HCT116 (cell line): ENCODE data around the gene PCMT1. TPM values are rescaled to one million over a fixed set of nuclear protein-coding genes. Genes with fewer than 3 reads are reported as not detected.

ENCODE experiments used
- ATAC-seq: fragments of 200-7000 bp; cut with Tn5 transposase; 2 replicates; pipeline ENCODE4 v1.9.1; 2020; ENCODE audit warnings: mild to moderate bottlenecking, moderate library complexity
- BruUV-seq: library from RNA; stranded (reverse); fragments of 400-500 nt; replicated peaks from 2 replicates; lab custom pipeline; 2021; lab: Mats Ljungman, UMichigan
- CTCF ChIA-PET: fragments of 300-600 bp; sonication (Branson Sonifier 250); formaldehyde crosslinking; loops from one replicate; lab custom pipeline; 2021; ENCODE audit warnings: antibody characterized with exemption; lab: Charles Lee
- POLR2A ChIA-PET: fragments of 300-600, 350-600 bp; sonication (Branson Sonifier 250); formaldehyde crosslinking; loops from one replicate; lab custom pipeline; 2021; ENCODE audit warnings: antibody characterized with exemption; lab: Charles Lee
- RAD21 ChIA-PET, 2 experiments: fragments of 300-600 bp; sonication (Branson Sonifier 250); formaldehyde crosslinking; loops; one replicate each; lab custom pipeline; 2023; ENCODE audit warnings: low total read pairs in 2 of 2; ENCODE audit not compliant: uncharacterized antibody in 2 of 2, unreplicated experiment in 2 of 2, low non-redundant PET in 1 of 2; lab: Charles Lee
- DNase-seq: peaks from one replicate; pipeline ENCODE4 v3.0.0-alpha.2; 2010; ENCODE audit warnings: low read depth, low spot score
- H2AFZ ChIP-seq: fragments of 200-600 bp; shearing (Covaris generic), sonication (generic); 2 replicates; pipeline ENCODE4 v1.6.1; 2017; ENCODE audit warnings: low read depth, mixed run types, mixed read lengths, antibody characterized with exemption, low read length; ENCODE audit not compliant: poor library complexity, severe bottlenecking
- H3K27ac ChIP-seq: 2 replicates; pipeline ENCODE4 v1.5.1; 2012; ENCODE audit warnings: low read depth, low read length
- H3K27me3 ChIP-seq: fragments of 200-600 bp; sonication (generic); 2 replicates; pipeline ENCODE4 v1.6.1; 2016; ENCODE audit warnings: mixed run types, low read length, mixed read lengths; ENCODE audit not compliant: insufficient read depth
- H3K36me3 ChIP-seq, 2 experiments: fragments of 200-500 bp in 1 of 2; fragments of 200-600 bp in 1 of 2; sonication (Bioruptor generic) in 1 of 2; sonication (generic) in 1 of 2; 2 replicates each; pipeline versions ENCODE4 v1.5.1 to v1.6.1; 2014 to 2016; ENCODE audit warnings: low read length in 2 of 2, inconsistent platforms in 1 of 2, mixed read lengths in 1 of 2, mixed run types in 1 of 2; ENCODE audit not compliant: insufficient read depth in 2 of 2, control insufficient read depth in 1 of 2
- H3K4me1 ChIP-seq, 2 experiments: fragments of 200-600 bp in 1 of 2; sonication (generic) in 1 of 2; 2 replicates each; pipeline versions ENCODE4 v1.5.1 to v1.6.1; 2012 to 2017; ENCODE audit warnings: low read length in 2 of 2, inconsistent platforms in 1 of 2, mild to moderate bottlenecking in 1 of 2, mixed read lengths in 1 of 2, mixed run types in 1 of 2, moderate library complexity in 1 of 2; ENCODE audit not compliant: insufficient read depth in 2 of 2, control insufficient read depth in 1 of 2
- H3K4me2 ChIP-seq: fragments of 200-600 bp; sonication (generic); 2 replicates; pipeline ENCODE4 v1.6.1; 2017; ENCODE audit warnings: mixed run types, low read length, mixed read lengths
- H3K4me3 ChIP-seq, 2 experiments: fragments of 200-600 bp in 1 of 2; sonication (generic) in 1 of 2; replicated peaks in 1 of 2; 2 replicates each; pipeline ENCODE4 v1.5.1; 2011 to 2016; ENCODE audit warnings: low read length in 2 of 2, control low read depth in 1 of 2, low read depth in 1 of 2, mild to moderate bottlenecking in 1 of 2, mixed read lengths in 1 of 2, mixed run types in 1 of 2
- H3K79me2 ChIP-seq: fragments of 200-600 bp; sonication (generic); 2 replicates; pipeline ENCODE4 v1.6.1; 2017; ENCODE audit warnings: mild to moderate bottlenecking, mixed run types, low read length, moderate library complexity, mixed read lengths; ENCODE audit not compliant: insufficient read depth
- H3K9ac ChIP-seq: fragments of 200-600 bp; sonication (generic); 2 replicates; pipeline ENCODE4 v1.6.1; 2016; ENCODE audit warnings: low read length, mixed read lengths
- H3K9me2 ChIP-seq: fragments of 200-600 bp; sonication (generic), shearing (Covaris generic); 2 replicates; pipeline ENCODE4 v1.6.1; 2017; ENCODE audit warnings: mixed run types, mild to moderate bottlenecking, moderate library complexity; ENCODE audit not compliant: insufficient read depth
- H3K9me3 ChIP-seq, 2 experiments: fragments of 200-500 bp in 1 of 2; fragments of 200-600 bp in 1 of 2; sonication (Bioruptor generic) in 1 of 2; sonication (generic) in 1 of 2; 2 replicates each; pipeline ENCODE4 v1.6.1; 2014 to 2017; ENCODE audit warnings: low read length in 2 of 2, mixed read lengths in 2 of 2, inconsistent platforms in 1 of 2, low read depth in 1 of 2, mild to moderate bottlenecking in 1 of 2, mixed run types in 1 of 2, moderate library complexity in 1 of 2; ENCODE audit not compliant: control insufficient read depth in 1 of 2, insufficient read depth in 1 of 2
- H4K20me1 ChIP-seq: fragments of 200-600 bp; sonication (generic), shearing (Covaris generic); 2 replicates; pipeline ENCODE4 v1.6.1; 2017; ENCODE audit warnings: mixed run types, mild to moderate bottlenecking, moderate library complexity; ENCODE audit not compliant: insufficient read depth
- CBX3 ChIP-seq: IDR thresholded peaks from 2 replicates; pipeline ENCODE4 v1.6.1; 2012; ENCODE audit warnings: low read depth
- EGR1 ChIP-seq: IDR thresholded peaks from 2 replicates; pipeline ENCODE4 v1.6.1; 2012; ENCODE audit warnings: low read depth
- EZH2phosphoT487 ChIP-seq: fragments of 200-600 bp; IDR thresholded peaks from 2 replicates; pipeline ENCODE4 v1.6.1; 2018; ENCODE audit warnings: antibody characterized with exemption, borderline replicate concordance
- FOSL1 ChIP-seq: IDR thresholded peaks from 2 replicates; pipeline ENCODE4 v1.6.1; 2012; ENCODE audit warnings: low read depth
- POLR2A ChIP-seq: IDR thresholded peaks from 2 replicates; pipeline ENCODE4 v1.7.0; 2011; ENCODE audit warnings: borderline replicate concordance; ENCODE audit not compliant: insufficient read depth, insufficient read length; ENCODE audit errors: extremely low read depth
- POLR2AphosphoS5 ChIP-seq: IDR thresholded peaks from 2 replicates; pipeline ENCODE4 v1.6.1; 2011; ENCODE audit warnings: mild to moderate bottlenecking, low read depth, low read length, moderate library complexity
- RAD21 ChIP-seq: IDR thresholded peaks from 2 replicates; pipeline ENCODE4 v1.6.1; 2012; ENCODE audit warnings: low read depth, mild to moderate bottlenecking
- SIN3A ChIP-seq: IDR thresholded peaks from 2 replicates; pipeline ENCODE4 v1.6.1; 2012; ENCODE audit warnings: low read depth
- SRF ChIP-seq: IDR thresholded peaks from 2 replicates; pipeline ENCODE4 v1.6.1; 2012; ENCODE audit warnings: low read depth
- TCF7L2 ChIP-seq: IDR thresholded peaks from 2 replicates; pipeline ENCODE4 v1.7.0; 2011; ENCODE audit warnings: borderline replicate concordance, inconsistent platforms; ENCODE audit not compliant: insufficient read depth, insufficient read length; ENCODE audit errors: extremely low read depth
- YY1 ChIP-seq: IDR thresholded peaks from 2 replicates; pipeline ENCODE4 v1.6.1; 2011; ENCODE audit warnings: low read length, low read depth, moderate library complexity, mild to moderate bottlenecking; ENCODE audit not compliant: insufficient replicate concordance; ENCODE audit errors: extremely low read depth
- ZBTB33 ChIP-seq: IDR thresholded peaks from 2 replicates; pipeline ENCODE4 v1.6.1; 2011; ENCODE audit warnings: mild to moderate bottlenecking, low read length, moderate library complexity; ENCODE audit not compliant: insufficient replicate concordance; ENCODE audit errors: extremely low read depth
- intact Hi-C: fragments of 100-400 bp; cut with micrococcal nuclease; formaldehyde crosslinking; loops from 2 replicates; pipeline ENCODE4 v1.10.0; 2022
- total RNA-seq: library from RNA; stranded (reverse); gene quantifications from one replicate; pipeline ENCODE4 v1.2.1, GENCODE V29; 2021; ENCODE audit not compliant: unreplicated experiment
- TF ChIP-seq, protein P1 (sequence below): IDR thresholded peaks from 2 replicates; pipeline ENCODE4 v1.6.1; 2012
- TF ChIP-seq, protein P2 (sequence below), 3 experiments: fragments of 200-600 bp in 1 of 3; sonication (generic) in 1 of 3; IDR thresholded peaks in 2 of 3; conservative IDR thresholded peaks in 1 of 3; 2 replicates each; pipeline ENCODE4 v1.5.1; 2012 to 2017; ENCODE audit warnings: low read depth in 2 of 3, low read length in 2 of 3, antibody characterized with exemption in 1 of 3, borderline replicate concordance in 1 of 3, control low read depth in 1 of 3, mild to moderate bottlenecking in 1 of 3, mixed read lengths in 1 of 3, mixed run types in 1 of 3, moderate library complexity in 1 of 3; ENCODE audit not compliant: insufficient read depth in 1 of 3
- TF ChIP-seq, protein P3 (sequence below): IDR thresholded peaks from 2 replicates; pipeline ENCODE4 v1.6.1; 2012; ENCODE audit warnings: low read depth

The PCMT1 gene
- total RNA-seq, 1 experiment from 2014 or later = 86.9 TPM

DNA sequence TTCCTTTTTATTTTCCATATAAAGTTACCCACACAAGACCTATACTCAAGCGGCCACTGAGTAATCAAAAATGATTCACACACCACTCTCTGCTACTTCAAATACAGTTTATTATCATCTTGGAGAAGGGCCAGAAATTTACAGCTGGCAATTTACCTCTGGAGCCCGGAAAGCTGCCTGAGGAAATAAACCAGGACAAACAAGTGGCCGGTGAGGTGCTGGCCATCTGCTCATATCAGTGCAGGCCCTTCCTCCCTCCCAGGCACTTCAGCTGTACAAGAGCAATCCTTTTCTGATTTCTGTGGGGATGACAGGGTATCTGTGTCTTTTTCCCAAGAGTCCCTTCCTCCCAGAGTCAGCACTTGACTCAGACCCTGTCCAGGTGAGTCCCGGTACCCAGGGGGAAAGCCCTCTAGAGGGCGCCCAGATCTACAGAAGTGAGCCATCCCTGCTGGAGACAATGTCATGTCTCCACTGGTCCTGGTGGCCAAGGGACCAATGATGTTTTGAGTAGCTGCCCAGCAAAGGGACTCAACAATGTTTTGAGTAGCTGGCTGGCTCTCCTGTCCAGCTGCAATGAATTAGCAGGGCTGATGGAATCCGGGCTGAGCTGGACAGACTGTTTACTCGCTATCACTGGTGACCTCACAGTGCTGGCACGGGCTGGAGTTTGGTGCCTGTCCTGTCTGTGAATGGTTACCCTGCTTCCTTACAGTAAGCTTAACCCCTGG, 91.0 kb downstream of the PCMT1 start (continued):
- TF ChIP-seq EZH2phosphoT487 (no peak), SIN3A (no peak), TCF7L2 (no peak)

DNA sequence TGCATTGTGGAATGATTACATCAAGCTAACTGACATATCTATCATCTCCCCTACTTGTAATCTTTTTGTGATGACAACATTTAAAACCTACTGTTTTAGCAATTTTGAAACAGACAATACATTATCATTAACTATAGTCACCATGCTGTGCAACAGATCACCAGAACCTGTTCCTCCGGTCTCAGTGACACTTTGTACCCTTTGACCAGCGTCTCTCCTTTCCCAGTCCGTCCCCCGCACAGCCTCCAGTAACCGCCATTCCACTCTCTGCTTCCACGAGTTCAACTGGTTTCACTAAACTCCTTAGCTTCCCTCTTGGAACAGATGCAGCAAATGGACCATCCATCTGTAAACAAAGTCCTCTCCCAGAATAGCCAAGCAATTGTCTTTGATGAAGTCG, 92.8 kb downstream of the PCMT1 start:
- ChIA-PET CTCF (interaction anchor here (0.6 kb wide), 1 partner anchor 10 kb away, joined by 3 read pairs; no protein-coding TSS in a partner anchor), RAD21 (no interaction called here), POLR2A (no interaction called here)
- Histone ChIP-seq H4K20me1 (no peaks in the 10 kb centered on the region), H3K9me3 (no peaks in the 10 kb centered on the region), H3K9ac (no peak overlapping the region), H3K27me3 (no peaks in the 10 kb centered on the region), H3K4me2 (no peak overlapping the region), H2AFZ (no peak overlapping the region), H3K27ac (no peak overlapping the region), H3K4me1 (peaks cover 37 to 52% of the 10 kb centered on the region in 2 experiments), H3K9me2 (no peaks in the 10 kb centered on the region), H3K4me3 (no peak overlapping the region), H3K79me2 (no peaks in the 10 kb centered on the region), H3K36me3 (no peaks in the 10 kb centered on the region)
- intact Hi-C loops = loop anchor here (10.0 kb wide), 1 partner anchor 972 kb away; no protein-coding TSS in a partner anchor
- no TSS peak for BruUV-seq
- no peak for DNase-seq
- ATAC-seq = no peak
- TF ChIP-seq, protein P1, sequence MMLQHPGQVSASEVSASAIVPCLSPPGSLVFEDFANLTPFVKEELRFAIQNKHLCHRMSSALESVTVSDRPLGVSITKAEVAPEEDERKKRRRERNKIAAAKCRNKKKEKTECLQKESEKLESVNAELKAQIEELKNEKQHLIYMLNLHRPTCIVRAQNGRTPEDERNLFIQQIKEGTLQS = no peak
- TF ChIP-seq YY1 = no peak
- no peak for TF ChIP-seq POLR2A
- no peak for TF ChIP-seq ZBTB33
- TF ChIP-seq SRF = no peak
- no peak for TF ChIP-seq FOSL1
- no peak for TF ChIP-seq TCF7L2
- TF ChIP-seq POLR2AphosphoS5 = no peak
- no peak for TF ChIP-seq RAD21
- TF ChIP-seq EGR1 = no peak
- TF ChIP-seq, protein P2, sequence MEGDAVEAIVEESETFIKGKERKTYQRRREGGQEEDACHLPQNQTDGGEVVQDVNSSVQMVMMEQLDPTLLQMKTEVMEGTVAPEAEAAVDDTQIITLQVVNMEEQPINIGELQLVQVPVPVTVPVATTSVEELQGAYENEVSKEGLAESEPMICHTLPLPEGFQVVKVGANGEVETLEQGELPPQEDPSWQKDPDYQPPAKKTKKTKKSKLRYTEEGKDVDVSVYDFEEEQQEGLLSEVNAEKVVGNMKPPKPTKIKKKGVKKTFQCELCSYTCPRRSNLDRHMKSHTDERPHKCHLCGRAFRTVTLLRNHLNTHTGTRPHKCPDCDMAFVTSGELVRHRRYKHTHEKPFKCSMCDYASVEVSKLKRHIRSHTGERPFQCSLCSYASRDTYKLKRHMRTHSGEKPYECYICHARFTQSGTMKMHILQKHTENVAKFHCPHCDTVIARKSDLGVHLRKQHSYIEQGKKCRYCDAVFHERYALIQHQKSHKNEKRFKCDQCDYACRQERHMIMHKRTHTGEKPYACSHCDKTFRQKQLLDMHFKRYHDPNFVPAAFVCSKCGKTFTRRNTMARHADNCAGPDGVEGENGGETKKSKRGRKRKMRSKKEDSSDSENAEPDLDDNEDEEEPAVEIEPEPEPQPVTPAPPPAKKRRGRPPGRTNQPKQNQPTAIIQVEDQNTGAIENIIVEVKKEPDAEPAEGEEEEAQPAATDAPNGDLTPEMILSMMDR (IDR thresholded peaks at IDR 0.05 in 2 of 3, conservative IDR thresholded peaks at IDR 0.05 in 1 of 3; ENCODE audit: borderline replicate concordance in 1 of 3, insufficient read depth in 1 of 3, low read depth in 2 of 3, low read length in 2 of 3) = no peak
- TF ChIP-seq SIN3A = no peak
- TF ChIP-seq EZH2phosphoT487 = no peak
- no peak for TF ChIP-seq CBX3
- TF ChIP-seq, protein P3, sequence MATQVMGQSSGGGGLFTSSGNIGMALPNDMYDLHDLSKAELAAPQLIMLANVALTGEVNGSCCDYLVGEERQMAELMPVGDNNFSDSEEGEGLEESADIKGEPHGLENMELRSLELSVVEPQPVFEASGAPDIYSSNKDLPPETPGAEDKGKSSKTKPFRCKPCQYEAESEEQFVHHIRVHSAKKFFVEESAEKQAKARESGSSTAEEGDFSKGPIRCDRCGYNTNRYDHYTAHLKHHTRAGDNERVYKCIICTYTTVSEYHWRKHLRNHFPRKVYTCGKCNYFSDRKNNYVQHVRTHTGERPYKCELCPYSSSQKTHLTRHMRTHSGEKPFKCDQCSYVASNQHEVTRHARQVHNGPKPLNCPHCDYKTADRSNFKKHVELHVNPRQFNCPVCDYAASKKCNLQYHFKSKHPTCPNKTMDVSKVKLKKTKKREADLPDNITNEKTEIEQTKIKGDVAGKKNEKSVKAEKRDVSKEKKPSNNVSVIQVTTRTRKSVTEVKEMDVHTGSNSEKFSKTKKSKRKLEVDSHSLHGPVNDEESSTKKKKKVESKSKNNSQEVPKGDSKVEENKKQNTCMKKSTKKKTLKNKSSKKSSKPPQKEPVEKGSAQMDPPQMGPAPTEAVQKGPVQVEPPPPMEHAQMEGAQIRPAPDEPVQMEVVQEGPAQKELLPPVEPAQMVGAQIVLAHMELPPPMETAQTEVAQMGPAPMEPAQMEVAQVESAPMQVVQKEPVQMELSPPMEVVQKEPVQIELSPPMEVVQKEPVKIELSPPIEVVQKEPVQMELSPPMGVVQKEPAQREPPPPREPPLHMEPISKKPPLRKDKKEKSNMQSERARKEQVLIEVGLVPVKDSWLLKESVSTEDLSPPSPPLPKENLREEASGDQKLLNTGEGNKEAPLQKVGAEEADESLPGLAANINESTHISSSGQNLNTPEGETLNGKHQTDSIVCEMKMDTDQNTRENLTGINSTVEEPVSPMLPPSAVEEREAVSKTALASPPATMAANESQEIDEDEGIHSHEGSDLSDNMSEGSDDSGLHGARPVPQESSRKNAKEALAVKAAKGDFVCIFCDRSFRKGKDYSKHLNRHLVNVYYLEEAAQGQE = no peak
